ENCODE results near the gene SPAG7.
"Not testable (repeated sequence)": the region's sequence is repeated elsewhere in the genome, so short reads cannot be mapped to it uniquely, and the experiment has no call there.

Gene SPAG7

DNA sequence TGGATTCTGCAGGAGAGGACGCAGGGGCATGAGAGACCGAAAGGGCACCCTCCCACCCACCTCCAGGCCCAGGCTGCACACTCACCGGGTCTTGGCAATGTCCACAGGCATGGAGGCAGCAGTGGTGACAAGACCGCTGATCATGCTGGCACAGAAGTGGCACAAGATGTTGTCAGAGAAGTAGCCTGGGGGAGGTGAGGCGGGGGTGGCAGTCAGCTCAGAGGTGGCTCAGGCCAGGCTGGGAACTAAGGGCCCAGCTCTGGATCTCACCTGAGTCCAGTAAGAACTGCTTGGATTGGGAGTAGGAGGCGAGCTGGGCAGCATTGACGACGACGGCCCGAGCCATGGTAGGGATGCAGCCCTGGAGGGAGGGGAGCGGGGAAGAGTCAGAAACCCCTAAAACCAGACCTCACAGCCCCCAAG, 29.5 kb downstream of the SPAG7 start:
- DNase-seq (ENCODE audit: low read depth in 2 of 2) = no peak

GRCh38 chr17:4937553-4937952, 30.1 kb downstream of the SPAG7 start:
- DNase-seq (ENCODE audit: low read depth in 2 of 2) = no peak

DNA sequence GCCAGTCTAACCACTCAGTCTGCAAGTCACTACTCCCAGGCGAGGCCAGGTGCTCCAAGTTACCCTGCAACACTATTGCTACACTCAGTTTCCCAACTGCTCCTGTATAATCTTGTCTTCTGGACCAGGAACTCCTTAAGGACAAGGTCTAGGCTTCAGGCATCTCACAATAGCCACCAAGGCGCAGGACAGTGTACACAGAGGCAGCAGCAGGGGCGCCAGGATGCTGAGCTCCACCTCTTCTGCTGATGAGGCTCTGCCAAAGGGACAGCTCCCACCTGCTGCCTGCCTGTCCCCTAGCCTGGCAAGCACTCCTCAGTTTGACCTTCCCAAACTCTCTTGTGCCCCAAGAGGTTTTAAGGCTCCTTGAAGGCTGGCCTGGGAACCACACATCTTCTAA, 31.2 kb downstream of the SPAG7 start:
- no peak for DNase-seq (ENCODE audit: low read depth in 2 of 2)

DNA sequence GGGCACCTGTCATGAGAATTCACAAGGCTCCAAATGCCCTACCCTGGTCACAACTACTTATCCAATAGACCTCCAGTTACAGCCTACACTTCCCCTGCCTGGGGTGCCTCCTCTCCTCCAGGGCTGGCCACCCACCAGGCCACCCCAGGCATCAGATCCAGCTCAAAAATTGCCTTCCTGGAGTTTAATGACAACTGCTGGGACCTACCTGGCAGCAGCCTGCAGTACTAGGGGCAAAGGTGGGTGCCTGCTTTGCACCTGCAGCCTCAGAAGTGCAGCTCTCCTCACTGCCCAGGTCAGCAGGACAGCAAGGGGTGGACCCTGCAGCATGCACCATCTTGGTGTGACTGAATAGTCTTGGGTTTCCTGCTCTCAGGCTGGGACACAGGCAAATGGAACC, 32.0 kb downstream of the SPAG7 start:
- DNase-seq (ENCODE audit: low read depth in 2 of 2) = no peak

GRCh38 chr17:4934173-4934979, 33.2 kb downstream of the SPAG7 start:
- DNase-seq (ENCODE audit: low read depth in 2 of 2) = no peak

- DNase-seq (ENCODE audit: low read depth in 2 of 2) = no peak
Measured at GRCh38 chr17:4933646-4934045, 34.0 kb downstream of the SPAG7 start.

DNA sequence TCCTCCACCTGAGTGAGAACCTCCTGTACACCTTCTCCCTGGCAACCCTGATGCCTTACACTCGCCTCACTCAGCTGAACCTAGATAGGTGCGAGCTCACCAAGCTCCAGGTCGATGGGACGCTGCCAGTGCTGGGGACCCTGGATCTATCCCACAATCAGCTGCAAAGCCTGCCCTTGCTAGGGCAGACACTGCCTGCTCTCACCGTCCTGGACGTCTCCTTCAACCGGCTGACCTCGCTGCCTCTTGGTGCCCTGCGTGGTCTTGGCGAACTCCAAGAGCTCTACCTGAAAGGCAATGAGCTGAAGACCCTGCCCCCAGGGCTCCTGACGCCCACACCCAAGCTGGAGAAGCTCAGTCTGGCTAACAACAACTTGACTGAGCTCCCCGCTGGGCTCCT, 34.9 kb downstream of the SPAG7 start:
- DNase-seq (ENCODE audit: low read depth in 2 of 2) = no peak

- no peak for DNase-seq (ENCODE audit: low read depth in 2 of 2)
Measured at GRCh38 chr17:4931963-4932362, 35.7 kb downstream of the SPAG7 start, which contains the start of gene GP1BA. Gene GP1BA (plus strand): TSS chr17:4932277. CDS start chr17:4932605, 328 bp downstream.

DNA sequence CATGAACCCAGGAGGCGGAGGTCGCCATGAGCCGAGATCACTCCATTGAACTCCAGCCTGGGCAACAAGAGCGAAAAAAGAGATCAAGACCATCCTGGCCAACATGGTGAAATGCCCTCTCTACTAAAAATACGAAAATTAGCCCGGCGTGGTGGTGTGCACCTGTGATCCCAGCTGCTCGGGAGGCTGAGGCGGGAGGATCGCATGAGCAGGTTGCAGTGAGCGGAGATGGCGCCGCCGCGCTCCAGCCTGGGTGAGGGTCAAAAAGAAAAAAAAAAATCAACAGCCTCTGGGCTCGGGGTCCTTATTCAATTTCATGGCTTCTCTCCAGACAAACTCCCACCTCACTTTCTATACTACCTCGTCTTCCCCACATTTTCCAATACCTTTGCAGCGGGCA, 38.7 kb downstream of the SPAG7 start:
- DNase-seq (ENCODE audit: low read depth in 2 of 2) = no peak

DNA sequence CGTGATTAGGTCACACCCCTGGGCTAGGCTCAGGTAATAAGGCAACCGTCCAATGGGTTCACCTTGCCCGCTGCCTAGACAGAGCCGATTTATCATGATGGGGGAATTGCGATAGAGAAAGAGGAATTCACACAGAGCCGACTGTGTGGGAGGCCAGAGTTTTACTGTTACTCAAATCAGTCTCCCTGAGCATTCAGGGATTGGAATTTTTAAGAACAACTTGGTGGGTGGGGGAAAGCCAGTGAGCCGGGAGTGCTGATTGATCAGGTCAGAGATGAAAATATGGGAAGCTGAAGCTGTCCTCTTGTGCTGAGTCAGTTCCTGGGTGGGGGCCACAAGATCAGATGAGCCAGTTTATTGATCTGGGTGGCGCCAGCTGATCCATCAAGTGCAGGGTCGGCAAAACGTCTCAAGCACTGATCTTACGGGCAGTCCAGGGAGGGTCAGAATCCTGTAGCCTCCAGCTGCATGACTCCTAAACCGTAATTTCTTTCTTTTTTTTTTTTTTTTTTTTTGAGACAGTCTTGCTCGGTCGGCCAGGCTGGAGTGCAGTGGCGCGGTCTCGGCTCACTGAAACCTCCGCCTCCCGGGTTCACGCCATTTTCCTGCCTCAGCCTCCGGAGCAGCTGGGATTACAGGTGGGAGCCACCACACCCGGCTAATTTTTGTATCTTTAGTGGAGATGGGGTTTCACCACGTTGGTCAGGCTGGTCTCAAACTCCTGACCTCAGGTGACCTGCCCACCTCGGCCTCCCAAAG, 40.9 kb downstream of the SPAG7 start:
- DNase-seq (ENCODE audit: low read depth in 2 of 2) = not testable (repeated sequence)

- no peak for DNase-seq (ENCODE audit: low read depth in 2 of 2)
Measured at GRCh38 chr17:4921320-4921719, 46.3 kb downstream of the SPAG7 start.

DNA sequence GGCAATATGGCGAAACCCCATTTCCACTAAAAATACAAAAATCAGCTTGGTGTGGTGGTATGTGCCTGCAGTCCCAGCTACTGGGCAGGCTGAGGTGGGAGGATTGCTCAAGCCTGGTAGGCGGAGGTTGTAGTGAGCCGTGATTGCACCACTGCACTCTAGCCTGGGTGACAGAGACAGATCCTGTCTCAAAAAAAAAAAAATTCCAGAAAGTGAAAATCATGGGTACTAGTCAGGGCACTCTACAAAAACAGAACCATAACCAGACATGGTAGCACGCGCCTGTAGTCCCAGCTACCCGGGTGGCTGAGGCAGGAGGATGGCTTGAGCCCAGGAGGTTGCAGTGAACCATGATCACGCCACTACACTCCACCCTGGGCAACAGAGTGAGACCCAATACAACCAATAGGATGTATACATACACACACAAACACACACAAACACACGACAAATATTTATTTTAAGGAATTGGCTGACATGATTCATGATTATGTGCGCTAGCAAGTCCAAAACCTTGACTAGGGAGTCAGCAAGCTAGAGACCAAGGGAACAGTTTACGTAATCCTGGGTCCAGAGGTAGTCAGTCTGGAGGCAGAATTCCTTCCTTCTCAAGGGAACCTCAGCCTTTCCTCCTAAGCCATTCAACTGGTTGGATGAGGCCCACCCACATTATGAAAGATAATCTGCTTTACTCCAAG, 47.1 kb downstream of the SPAG7 start:
- DNase-seq (ENCODE audit: low read depth in 2 of 2) = no peak

GRCh38 chr17:4919511-4920047, 48.0 kb downstream of the SPAG7 start:
- no peak for DNase-seq (ENCODE audit: low read depth in 2 of 2)

DNA sequence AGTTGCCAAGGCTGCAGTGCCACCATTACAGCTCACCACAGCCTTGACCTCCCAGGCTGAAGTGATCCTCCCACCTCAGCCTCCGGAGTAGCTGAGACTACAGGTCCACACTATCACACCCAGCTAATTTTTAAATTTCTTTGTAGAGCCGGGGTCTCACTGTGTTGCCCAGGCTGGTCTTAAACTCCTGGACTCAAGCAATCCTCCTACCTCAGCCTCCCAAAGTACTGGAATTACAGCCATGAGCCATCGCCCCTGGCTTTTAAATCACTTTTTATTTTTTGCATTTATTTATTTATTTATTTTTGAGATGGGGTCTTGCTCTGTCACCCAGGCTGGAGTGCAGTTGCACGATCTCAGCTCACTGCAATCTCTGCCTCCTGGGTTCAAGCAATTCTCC, 53.1 kb downstream of the SPAG7 start:
- DNase-seq (ENCODE audit: low read depth in 2 of 2) = not testable (repeated sequence)

DNA sequence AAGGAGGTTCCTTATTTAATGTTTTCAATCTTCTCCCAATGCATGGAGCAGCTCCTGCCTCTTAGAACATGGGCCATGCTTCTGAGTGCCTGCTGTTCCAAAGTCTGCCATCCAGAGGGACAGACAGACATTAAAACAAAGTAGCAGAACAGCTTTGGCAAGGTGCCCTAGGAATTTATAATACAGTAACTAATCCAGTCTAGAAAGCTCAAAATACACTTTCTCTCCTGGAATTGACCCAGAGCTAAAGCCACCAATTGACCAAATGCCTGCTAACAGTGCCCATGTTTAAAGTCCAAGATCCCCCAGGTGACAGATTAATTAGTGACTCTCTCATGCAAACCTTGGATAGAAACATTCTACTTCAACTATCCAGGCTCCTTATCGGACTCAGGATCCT, 53.6 kb downstream of the SPAG7 start:
- no peak for DNase-seq (ENCODE audit: low read depth in 2 of 2)
